Measurements from ENCODE around the gene ATG9A. TPM values are rescaled to one million over a fixed set of nuclear protein-coding genes. Genes with fewer than 3 reads are reported as not detected.

The ATG9A gene
- total and polyA plus RNA-seq, 7 donors, result 7.6 to 40.6 (median 29.6) TPM

DNA sequence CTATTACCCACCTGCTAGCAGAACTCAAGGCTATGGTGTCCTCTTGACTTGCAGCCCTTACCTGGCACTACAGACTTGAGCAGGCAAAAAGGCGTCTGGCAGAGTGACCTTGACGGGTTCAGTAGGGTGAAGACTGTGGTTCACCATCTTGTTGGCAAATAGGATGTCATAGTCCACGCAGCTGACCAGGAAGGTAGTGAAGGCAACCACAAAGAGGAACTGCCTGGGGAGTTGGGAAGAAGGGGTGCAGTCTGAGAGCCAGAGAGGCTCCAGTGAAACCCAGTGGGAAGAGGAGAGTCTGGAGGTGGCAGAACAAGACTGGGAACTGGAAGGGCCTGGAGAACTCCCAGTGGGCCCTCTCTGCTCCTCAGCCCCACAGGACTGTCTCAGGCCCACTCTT lies 4.1 kb downstream of the ATG9A start:
- Histone ChIP-seq H3K4me1 (peaks cover 0 to 24% (median 20%) of the 10 kb centered on the region in 4 donors), H3K27ac (no peak overlapping the region), H3K4me3 (no peak overlapping the region), H3K27me3 (no peaks in the 10 kb centered on the region), H3K9me3 (no peaks in the 10 kb centered on the region), H3K36me3 (peaks cover 53 to 69% (median 56%) of the 10 kb centered on the region in 4 donors)
- intact Hi-C loops (cut with DNase I), result loop anchor here (10.0 kb wide), 1 partner anchor 159 kb away; the partner anchor contains the start of gene DNPEP
- WGBS, 2 donors, result 78 to 86% methylated on average over 3 of the region's 3 CpGs
- TF ChIP-seq POLR2A (IDR thresholded peaks at IDR 0.05) (no peak), EP300 (IDR thresholded peaks at IDR 0.05) (no peak), POLR2AphosphoS5 (IDR thresholded peaks at IDR 0.05) (no peak), CTCF (IDR thresholded peaks at IDR 0.05) (no peak)
- DNase-seq, result no peak

DNA sequence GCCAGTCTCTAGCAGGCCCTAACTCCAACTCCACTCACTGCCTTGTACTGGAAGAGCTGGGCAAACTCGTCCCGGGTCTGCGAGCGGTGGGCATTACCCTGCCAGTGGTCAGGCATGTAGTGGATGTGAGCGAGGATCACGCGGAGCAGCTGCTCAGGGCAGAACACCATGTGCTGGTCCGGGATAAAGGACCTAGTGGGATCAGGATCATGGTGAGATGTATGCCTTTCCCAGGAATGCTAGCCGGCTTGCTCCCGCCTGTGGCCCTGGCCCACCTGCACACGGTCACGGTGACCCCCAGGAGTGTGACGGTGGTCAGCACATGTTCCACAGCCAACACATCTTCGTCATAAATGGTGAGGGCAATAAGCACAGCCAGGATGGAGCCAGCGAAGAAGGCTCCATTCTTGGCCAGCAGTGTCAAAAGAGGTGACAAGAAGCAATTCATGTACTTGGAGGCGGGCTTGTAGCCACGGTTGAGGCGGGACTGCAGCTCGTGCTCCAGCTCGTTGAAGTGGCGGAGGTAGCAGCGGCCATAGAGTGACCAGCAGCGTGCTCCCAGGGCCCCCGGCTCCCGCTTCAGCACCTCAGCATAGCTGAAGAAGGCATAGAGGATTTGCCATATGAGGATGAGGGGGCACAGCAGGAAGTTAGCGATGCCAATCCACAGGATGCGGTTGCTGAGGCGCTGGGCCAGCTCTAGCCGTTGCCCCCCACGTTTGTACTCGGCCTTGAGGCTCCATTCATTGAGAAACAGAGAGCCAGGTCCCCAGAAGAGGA lies 5.4 kb downstream of the ATG9A start:
- Histone ChIP-seq H3K4me3 (no peak overlapping the region), H3K9me3 (no peaks in the 10 kb centered on the region), H3K4me1 (peaks cover 0 to 32% (median 30%) of the 10 kb centered on the region in 4 donors), H3K36me3 (peaks cover 56 to 76% (median 62%) of the 10 kb centered on the region in 4 donors), H3K27me3 (no peaks in the 10 kb centered on the region), H3K27ac (no peak overlapping the region)
- TF ChIP-seq EP300 (IDR thresholded peaks at IDR 0.05), result no peak
- TF ChIP-seq POLR2A (IDR thresholded peaks at IDR 0.05), result no peak
- TF ChIP-seq CTCF (IDR thresholded peaks at IDR 0.05), result no peak
- no peak for TF ChIP-seq POLR2AphosphoS5 (IDR thresholded peaks at IDR 0.05)
- 95 to 96% methylated on average over 31 of the region's 31 CpGs for WGBS, 2 donors
- DNase-seq, result no peak
- intact Hi-C loops (cut with DNase I), result loop anchor here (10.0 kb wide), 1 partner anchor 161 kb away; the partner anchor contains the start of gene DNPEP

DNA sequence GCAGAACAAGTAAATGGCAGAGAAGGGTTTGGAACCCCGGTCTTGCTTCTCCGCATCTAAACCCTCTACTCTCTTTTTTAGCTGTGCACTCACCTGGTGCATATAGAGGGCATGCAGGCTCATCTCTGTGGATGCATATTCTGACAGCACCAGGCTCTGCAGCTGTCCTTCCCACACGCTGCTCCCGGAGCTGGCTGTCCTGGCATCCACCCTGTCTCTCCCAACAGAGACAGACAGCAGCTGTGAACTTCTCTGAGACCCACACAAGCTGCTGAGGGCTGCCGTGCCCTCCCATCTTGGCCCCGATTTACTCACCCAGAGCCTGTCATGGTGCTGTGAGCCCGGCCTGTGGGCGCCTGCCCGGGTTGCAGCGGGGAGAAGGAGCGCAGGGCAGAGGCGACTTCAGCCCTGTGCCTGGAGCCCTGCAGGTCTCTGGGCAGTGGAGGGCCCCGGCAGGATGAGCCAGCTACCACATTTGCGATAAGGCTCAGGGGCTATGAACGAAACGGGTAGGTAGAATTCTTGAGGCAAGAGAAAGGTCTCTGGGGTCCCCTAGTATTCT lies 7.4 kb downstream of the ATG9A start:
- no peak for TF ChIP-seq CTCF (IDR thresholded peaks at IDR 0.05)
- TF ChIP-seq POLR2A (IDR thresholded peaks at IDR 0.05), result no peak
- TF ChIP-seq EP300 (IDR thresholded peaks at IDR 0.05), result no peak
- no peak for TF ChIP-seq POLR2AphosphoS5 (IDR thresholded peaks at IDR 0.05)
- H3K4me1 ChIP-seq, result peaks cover 0 to 31% (median 28%) of the 10 kb centered on the region in 4 donors
- intact Hi-C loops (cut with DNase I), result loop anchor here (10.0 kb wide), 1 partner anchor 163 kb away; the partner anchor contains the start of gene DNPEP
- no peaks in the 10 kb centered on the region for H3K9me3 ChIP-seq
- DNase-seq, result no peak
- no peaks in the 10 kb centered on the region for H3K27me3 ChIP-seq
- peaks cover 56 to 74% (median 61%) of the 10 kb centered on the region in 4 donors for H3K36me3 ChIP-seq
- WGBS, 2 donors, result 95 to 96% methylated on average over 16 of the region's 16 CpGs
- H3K4me3 ChIP-seq, result no peak overlapping the region
- no peak overlapping the region for H3K27ac ChIP-seq

GRCh38 chr2:219220652-219221402 lies 8.6 kb downstream of the ATG9A start:
- peaks cover 56 to 62% (median 59%) of the 10 kb centered on the region in 4 donors for H3K36me3 ChIP-seq
- H3K27ac ChIP-seq, result peak overlapping the region in 1 of 4 donors; percentile 8
- H3K9me3 ChIP-seq, result no peaks in the 10 kb centered on the region
- TF ChIP-seq EP300 (IDR thresholded peaks at IDR 0.05) (no peak), POLR2A (IDR thresholded peaks at IDR 0.05) (no peak), CTCF (IDR thresholded peaks at IDR 0.05) (no peak), POLR2AphosphoS5 (IDR thresholded peaks at IDR 0.05) (no peak)
- intact Hi-C loops (cut with DNase I), result loop anchor here (10.0 kb wide), 1 partner anchor 164 kb away; the partner anchor contains the start of gene DNPEP
- 95% methylated on average over 19 of the region's 19 CpGs for WGBS, 2 donors
- DNase-seq, result no peak
- H3K27me3 ChIP-seq, result no peaks in the 10 kb centered on the region
- no peak overlapping the region for H3K4me3 ChIP-seq
- H3K4me1 ChIP-seq, result peaks cover 0 to 37% (median 32%) of the 10 kb centered on the region in 4 donors

Measured in sigmoid colon (tissue), 7 donors.